Measurements from ENCODE around the gene CTBP1. TPM values are rescaled to one million over a fixed set of nuclear protein-coding genes. Genes with fewer than 3 reads are reported as not detected.

The CTBP1 gene
- total and polyA plus RNA-seq, 2 experiments from 2014 or later, result 74.0 to 192 TPM

DNA sequence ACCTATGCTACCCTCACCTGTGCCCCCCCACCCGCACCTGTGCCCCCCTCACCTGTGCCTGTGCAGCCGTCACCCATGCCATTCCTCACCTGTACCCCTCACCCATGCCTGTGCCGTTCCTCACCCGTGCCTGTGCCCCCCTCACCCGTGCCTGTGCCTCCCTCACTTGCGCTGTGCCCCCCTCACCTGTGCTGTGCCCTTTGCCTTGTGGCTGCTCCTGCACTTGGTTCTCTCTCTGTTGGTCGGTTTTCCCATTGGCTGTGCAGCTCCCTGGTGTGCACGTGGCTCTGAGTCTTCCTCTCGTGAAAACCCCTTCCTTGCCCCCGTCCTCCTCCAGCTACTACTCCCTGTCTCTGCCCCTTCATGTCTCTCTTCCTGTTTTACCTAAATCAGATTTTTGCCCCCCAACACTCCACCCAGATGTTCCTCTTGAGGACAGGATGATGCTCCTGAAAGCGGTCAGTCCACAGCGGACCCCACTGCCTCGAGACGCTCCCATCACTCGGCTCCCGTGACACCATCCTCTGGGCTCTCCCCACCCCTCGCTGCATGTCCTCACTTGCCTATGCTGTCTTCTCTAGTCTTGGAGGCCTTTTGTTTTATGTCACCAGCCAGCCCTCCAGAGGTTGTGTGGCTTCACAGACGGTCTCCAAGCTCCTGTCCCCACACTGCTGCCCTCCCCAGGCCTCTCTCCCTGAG lies 47.5 kb upstream of the CTBP1 start (continued):
- TF ChIP-seq, protein P1, sequence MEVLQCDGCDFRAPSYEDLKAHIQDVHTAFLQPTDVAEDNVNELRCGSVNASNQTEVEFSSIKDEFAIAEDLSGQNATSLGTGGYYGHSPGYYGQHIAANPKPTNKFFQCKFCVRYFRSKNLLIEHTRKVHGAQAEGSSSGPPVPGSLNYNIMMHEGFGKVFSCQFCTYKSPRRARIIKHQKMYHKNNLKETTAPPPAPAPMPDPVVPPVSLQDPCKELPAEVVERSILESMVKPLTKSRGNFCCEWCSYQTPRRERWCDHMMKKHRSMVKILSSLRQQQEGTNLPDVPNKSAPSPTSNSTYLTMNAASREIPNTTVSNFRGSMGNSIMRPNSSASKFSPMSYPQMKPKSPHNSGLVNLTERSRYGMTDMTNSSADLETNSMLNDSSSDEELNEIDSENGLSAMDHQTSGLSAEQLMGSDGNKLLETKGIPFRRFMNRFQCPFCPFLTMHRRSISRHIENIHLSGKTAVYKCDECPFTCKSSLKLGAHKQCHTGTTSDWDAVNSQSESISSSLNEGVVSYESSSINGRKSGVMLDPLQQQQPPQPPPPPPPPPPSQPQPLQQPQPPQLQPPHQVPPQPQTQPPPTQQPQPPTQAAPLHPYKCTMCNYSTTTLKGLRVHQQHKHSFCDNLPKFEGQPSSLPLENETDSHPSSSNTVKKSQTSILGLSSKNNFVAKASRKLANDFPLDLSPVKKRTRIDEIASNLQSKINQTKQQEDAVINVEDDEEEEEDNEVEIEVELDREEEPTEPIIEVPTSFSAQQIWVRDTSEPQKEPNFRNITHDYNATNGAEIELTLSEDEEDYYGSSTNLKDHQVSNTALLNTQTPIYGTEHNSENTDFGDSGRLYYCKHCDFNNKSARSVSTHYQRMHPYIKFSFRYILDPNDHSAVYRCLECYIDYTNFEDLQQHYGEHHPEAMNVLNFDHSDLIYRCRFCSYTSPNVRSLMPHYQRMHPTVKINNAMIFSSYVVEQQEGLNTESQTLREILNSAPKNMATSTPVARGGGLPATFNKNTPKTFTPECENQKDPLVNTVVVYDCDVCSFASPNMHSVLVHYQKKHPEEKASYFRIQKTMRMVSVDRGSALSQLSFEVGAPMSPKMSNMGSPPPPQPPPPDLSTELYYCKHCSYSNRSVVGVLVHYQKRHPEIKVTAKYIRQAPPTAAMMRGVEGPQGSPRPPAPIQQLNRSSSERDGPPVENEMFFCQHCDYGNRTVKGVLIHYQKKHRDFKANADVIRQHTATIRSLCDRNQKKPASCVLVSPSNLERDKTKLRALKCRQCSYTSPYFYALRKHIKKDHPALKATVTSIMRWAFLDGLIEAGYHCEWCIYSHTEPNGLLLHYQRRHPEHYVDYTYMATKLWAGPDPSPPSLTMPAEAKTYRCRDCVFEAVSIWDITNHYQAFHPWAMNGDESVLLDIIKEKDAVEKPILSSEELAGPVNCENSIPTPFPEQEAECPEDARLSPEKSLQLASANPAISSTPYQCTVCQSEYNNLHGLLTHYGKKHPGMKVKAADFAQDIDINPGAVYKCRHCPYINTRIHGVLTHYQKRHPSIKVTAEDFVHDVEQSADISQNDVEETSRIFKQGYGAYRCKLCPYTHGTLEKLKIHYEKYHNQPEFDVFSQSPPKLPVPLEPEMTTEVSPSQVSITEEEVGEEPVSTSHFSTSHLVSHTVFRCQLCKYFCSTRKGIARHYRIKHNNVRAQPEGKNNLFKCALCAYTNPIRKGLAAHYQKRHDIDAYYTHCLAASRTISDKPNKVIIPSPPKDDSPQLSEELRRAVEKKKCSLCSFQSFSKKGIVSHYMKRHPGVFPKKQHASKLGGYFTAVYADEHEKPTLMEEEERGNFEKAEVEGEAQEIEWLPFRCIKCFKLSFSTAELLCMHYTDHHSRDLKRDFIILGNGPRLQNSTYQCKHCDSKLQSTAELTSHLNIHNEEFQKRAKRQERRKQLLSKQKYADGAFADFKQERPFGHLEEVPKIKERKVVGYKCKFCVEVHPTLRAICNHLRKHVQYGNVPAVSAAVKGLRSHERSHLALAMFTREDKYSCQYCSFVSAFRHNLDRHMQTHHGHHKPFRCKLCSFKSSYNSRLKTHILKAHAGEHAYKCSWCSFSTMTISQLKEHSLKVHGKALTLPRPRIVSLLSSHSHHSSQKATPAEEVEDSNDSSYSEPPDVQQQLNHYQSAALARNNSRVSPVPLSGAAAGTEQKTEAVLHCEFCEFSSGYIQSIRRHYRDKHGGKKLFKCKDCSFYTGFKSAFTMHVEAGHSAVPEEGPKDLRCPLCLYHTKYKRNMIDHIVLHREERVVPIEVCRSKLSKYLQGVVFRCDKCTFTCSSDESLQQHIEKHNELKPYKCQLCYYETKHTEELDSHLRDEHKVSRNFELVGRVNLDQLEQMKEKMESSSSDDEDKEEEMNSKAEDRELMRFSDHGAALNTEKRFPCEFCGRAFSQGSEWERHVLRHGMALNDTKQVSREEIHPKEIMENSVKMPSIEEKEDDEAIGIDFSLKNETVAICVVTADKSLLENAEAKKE (CRISPR knock-in tag; IDR thresholded peaks at IDR 0.05), result no peak
- TF ChIP-seq STAT1 (IDR thresholded peaks at IDR 0.05; ENCODE audit: unreplicated experiment) (no peak), JUNB (IDR thresholded peaks at IDR 0.05; ENCODE audit: unreplicated experiment) (no peak), EZH2 (IDR thresholded peaks at IDR 0.05; ENCODE audit: low read depth, unreplicated experiment) (no peak), NANOG (IDR thresholded peaks at IDR 0.05; ENCODE audit: borderline replicate concordance) (no peak)

DNA sequence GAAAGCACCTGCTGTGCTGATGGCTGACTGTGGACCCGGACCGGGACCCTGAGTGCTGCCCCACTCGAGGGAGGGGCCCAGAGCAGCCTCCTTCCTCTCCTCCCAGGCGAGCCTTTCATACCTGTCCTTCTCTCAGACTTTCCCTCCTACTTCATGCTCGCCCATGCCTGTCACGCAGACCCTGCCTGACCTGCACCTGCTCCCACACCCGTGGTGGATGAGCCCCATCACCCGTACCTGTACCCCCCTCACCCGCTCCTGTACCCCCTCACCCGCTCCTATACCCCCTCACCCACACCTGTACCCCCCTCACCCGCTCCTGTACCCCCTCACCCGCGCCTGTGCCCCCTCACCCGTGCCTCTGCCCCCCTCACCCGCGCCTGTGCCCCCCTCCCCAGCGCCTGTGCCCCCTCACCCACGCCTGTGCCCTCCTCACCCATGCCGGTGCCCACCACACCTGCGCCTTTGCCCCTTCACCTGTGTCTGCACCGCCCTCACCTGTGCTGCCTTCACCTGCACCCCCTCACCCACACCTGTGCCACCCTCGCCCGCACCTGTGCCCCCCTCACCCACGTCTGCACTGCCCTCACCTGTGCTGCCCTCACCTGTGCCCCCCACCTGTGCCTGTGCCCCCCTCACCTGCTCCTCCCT lies 46.6 kb upstream of the CTBP1 start:
- no peaks in the 10 kb centered on the region for H3K9me3 Mint-ChIP-seq
- no peak overlapping the region for H2AFZ ChIP-seq
- no peaks in the 10 kb centered on the region for H3F3A ChIP-seq (replicated peaks; ENCODE audit: low read depth)
- no peaks in the 10 kb centered on the region for H3K9me2 ChIP-seq (ENCODE audit: insufficient read depth)
- no peaks in the 10 kb centered on the region for H3K36me3 ChIP-seq (ENCODE audit: insufficient read depth)
- no peak overlapping the region for H3K27ac ChIP-seq (ENCODE audit: low read depth)
- peaks cover 28% of the 10 kb centered on the region for H3K36me3 Mint-ChIP-seq (ENCODE audit: low read depth)
- peaks cover 45% of the 10 kb centered on the region for H4K20me1 ChIP-seq (replicated peaks; ENCODE audit: insufficient read depth)
- ATAC-seq (no peak), DNase-seq (ENCODE audit: low spot score) (no peak)
- peaks cover 56% of the 10 kb centered on the region for H3K4me1 Mint-ChIP-seq
- H3K79me2 ChIP-seq (replicated peaks; ENCODE audit: insufficient read depth), result peaks cover 92% of the 10 kb centered on the region
- no peaks in the 10 kb centered on the region for H3K27me3 ChIP-seq (ENCODE audit: insufficient read depth)
- no peak overlapping the region for H3K4me3 ChIP-seq
- H3K4me2 ChIP-seq, result no peak overlapping the region
- H3K27me3 Mint-ChIP-seq (ENCODE audit: insufficient read depth, low read depth, poor library complexity), result peaks cover 12% of the 10 kb centered on the region
- H3K4me3 Mint-ChIP-seq, result no peak overlapping the region
- no peak overlapping the region for H3K27ac Mint-ChIP-seq
- peaks cover 21% of the 10 kb centered on the region for H3K4me1 ChIP-seq (ENCODE audit: insufficient read depth)
- no peak for TF ChIP-seq ZNF114 (CRISPR knock-in tag; IDR thresholded peaks at IDR 0.05)
- no peak for TF ChIP-seq STAT1 (IDR thresholded peaks at IDR 0.05; ENCODE audit: unreplicated experiment)
- no peak for TF ChIP-seq EZH2 (IDR thresholded peaks at IDR 0.05; ENCODE audit: low read depth, unreplicated experiment)
- TF ChIP-seq, protein P2, sequence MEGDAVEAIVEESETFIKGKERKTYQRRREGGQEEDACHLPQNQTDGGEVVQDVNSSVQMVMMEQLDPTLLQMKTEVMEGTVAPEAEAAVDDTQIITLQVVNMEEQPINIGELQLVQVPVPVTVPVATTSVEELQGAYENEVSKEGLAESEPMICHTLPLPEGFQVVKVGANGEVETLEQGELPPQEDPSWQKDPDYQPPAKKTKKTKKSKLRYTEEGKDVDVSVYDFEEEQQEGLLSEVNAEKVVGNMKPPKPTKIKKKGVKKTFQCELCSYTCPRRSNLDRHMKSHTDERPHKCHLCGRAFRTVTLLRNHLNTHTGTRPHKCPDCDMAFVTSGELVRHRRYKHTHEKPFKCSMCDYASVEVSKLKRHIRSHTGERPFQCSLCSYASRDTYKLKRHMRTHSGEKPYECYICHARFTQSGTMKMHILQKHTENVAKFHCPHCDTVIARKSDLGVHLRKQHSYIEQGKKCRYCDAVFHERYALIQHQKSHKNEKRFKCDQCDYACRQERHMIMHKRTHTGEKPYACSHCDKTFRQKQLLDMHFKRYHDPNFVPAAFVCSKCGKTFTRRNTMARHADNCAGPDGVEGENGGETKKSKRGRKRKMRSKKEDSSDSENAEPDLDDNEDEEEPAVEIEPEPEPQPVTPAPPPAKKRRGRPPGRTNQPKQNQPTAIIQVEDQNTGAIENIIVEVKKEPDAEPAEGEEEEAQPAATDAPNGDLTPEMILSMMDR (conservative IDR thresholded peaks at IDR 0.05; ENCODE audit: low read depth in 2 of 2), result no peak

Measured in GM23338 (cell line).